Endothelial cell (in vitro differentiated cells): ENCODE results near the gene CIB4. TPM values are rescaled to one million over a fixed set of nuclear protein-coding genes. Genes with fewer than 3 reads are reported as not detected.
A peak's percentile ranks its signal among the peaks of the same experiment; 100 is the strongest.

Experiments
- DNase-seq: peaks from one replicate; pipeline ENCODE4 v3.0.0; 2021; ENCODE audit warnings: low spot score
- H3K27ac Mint-ChIP-seq: one replicate; pipeline ENCODE4 v1.8.0; 2021; ENCODE audit warnings: mixed read lengths, inconsistent platforms; ENCODE audit not compliant: unreplicated experiment
- H3K27me3 Mint-ChIP-seq: one replicate; pipeline ENCODE4 v1.8.0; 2021; ENCODE audit warnings: mild to moderate bottlenecking, moderate library complexity, mixed read lengths, inconsistent platforms; ENCODE audit not compliant: unreplicated experiment
- H3K36me3 Mint-ChIP-seq: one replicate; pipeline ENCODE4 v1.8.0; 2021; ENCODE audit warnings: mild to moderate bottlenecking, low read depth, mixed read lengths, inconsistent platforms; ENCODE audit not compliant: unreplicated experiment
- H3K4me1 Mint-ChIP-seq: one replicate; pipeline ENCODE4 v1.8.0; 2021; ENCODE audit warnings: mild to moderate bottlenecking, mixed read lengths, inconsistent platforms; ENCODE audit not compliant: unreplicated experiment
- H3K4me3 Mint-ChIP-seq: one replicate; pipeline ENCODE4 v1.8.0; 2021; ENCODE audit warnings: mild to moderate bottlenecking, mixed read lengths, inconsistent platforms; ENCODE audit not compliant: unreplicated experiment
- H3K9me3 Mint-ChIP-seq: one replicate; pipeline ENCODE4 v1.8.0; 2021; ENCODE audit warnings: mixed read lengths, inconsistent platforms; ENCODE audit not compliant: unreplicated experiment
- total RNA-seq: library from RNA; stranded (reverse); fragmentation: NEBNext Ultra II Directional; extraction: Animal tissue kit (Norgen Biotek cat#: 25700); gene quantifications from one replicate; pipeline ENCODE4 v1.2.1, GENCODE V29; 2021; ENCODE audit not compliant: unreplicated experiment
- TF ChIP-seq, protein P1 (sequence below): fragments of 200-600 bp; sonication (generic); IDR thresholded peaks from one replicate; pipeline ENCODE4 v1.5.0; 2021; ENCODE audit warnings: antibody characterized with exemption; ENCODE audit not compliant: unreplicated experiment

The CIB4 gene
- total RNA-seq, 1 donor from 2014 or later, result not detected

DNA sequence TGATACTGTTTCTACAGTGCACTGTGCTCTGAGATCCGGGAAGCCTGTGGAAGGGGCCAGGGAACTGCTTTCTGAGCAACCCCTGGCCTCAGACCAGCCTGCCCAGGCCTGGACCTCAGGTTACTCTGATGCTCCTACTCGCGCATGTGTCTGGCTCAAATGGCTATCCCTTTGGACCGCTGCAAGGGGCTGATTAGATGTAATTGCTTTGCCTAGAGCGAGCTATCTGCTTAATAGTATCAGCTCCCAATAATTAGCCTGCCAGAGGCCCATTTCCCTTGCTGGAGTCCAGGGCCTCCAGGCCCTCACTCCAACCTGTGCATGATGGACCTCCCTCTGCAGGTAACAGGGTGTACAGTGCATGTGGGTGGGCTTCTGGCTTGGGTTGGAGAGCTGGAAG, 44.2 kb upstream of the CIB4 start:
- no peaks in the 10 kb centered on the region for H3K9me3 Mint-ChIP-seq
- no peaks in the 10 kb centered on the region for H3K36me3 Mint-ChIP-seq

DNA sequence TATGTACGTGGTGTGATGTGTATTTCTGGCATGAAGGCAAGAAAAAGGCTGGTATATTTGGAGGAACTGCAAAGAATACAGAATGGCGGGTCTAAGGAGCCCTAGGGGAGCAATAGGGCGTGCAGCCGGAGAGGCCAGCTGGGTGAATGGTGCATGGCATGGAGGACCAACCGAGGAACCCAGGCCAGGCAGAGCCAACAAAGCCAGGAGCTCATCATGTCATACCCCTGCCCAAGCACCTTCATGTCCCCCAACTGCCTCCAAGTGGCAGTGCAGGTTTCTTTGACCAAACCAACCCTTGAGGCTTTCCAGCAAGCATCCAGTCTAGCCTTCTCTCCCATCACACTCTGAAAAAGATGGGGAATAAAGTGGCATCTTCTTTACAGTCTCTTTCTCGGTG, 42.4 kb upstream of the CIB4 start:
- Mint-ChIP-seq H3K36me3 (no peaks in the 10 kb centered on the region), H3K9me3 (no peaks in the 10 kb centered on the region), H3K4me1 (peaks cover 18% of the 10 kb centered on the region), H3K4me3 (no peak overlapping the region), H3K27me3 (peaks cover 20% of the 10 kb centered on the region), H3K27ac (no peak overlapping the region)
- no peak for DNase-seq
- TF ChIP-seq, protein P1, sequence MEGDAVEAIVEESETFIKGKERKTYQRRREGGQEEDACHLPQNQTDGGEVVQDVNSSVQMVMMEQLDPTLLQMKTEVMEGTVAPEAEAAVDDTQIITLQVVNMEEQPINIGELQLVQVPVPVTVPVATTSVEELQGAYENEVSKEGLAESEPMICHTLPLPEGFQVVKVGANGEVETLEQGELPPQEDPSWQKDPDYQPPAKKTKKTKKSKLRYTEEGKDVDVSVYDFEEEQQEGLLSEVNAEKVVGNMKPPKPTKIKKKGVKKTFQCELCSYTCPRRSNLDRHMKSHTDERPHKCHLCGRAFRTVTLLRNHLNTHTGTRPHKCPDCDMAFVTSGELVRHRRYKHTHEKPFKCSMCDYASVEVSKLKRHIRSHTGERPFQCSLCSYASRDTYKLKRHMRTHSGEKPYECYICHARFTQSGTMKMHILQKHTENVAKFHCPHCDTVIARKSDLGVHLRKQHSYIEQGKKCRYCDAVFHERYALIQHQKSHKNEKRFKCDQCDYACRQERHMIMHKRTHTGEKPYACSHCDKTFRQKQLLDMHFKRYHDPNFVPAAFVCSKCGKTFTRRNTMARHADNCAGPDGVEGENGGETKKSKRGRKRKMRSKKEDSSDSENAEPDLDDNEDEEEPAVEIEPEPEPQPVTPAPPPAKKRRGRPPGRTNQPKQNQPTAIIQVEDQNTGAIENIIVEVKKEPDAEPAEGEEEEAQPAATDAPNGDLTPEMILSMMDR, result no peak

More for the DNA sequence above, 44.2 kb upstream of the CIB4 start:
- TF ChIP-seq, protein P1, result no peak
- Mint-ChIP-seq H3K27ac (peak overlapping the region; percentile 86), H3K27me3 (peaks cover 17% of the 10 kb centered on the region), H3K4me3 (no peak overlapping the region), H3K4me1 (peaks cover 18% of the 10 kb centered on the region)
- no peak for DNase-seq

DNA sequence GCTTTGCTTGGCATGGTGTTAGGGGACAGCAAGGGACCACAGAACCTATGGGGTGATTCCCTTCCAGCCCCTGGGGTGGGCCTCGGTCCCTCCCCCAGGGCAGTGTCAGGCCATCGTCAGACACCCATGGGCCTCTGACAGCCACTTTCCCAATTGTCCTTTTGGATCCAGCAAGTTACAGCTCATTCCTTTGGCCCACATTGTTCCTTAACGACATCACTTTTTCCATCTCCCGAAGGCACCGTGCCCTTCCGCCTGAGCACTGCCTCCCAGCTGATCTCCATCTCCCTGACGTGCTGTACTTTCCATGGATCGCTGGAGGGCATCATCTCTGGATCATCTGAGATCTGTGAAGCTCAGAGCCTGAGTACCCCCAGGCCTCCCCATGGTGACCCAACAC, 41.0 kb upstream of the CIB4 start:
- peaks cover 17% of the 10 kb centered on the region for H3K27me3 Mint-ChIP-seq
- H3K36me3 Mint-ChIP-seq, result no peaks in the 10 kb centered on the region
- no peak overlapping the region for H3K27ac Mint-ChIP-seq
- no peak for DNase-seq
- no peak overlapping the region for H3K4me3 Mint-ChIP-seq
- TF ChIP-seq, protein P1, result no peak
- H3K9me3 Mint-ChIP-seq, result no peaks in the 10 kb centered on the region
- peaks cover 16% of the 10 kb centered on the region for H3K4me1 Mint-ChIP-seq

DNA sequence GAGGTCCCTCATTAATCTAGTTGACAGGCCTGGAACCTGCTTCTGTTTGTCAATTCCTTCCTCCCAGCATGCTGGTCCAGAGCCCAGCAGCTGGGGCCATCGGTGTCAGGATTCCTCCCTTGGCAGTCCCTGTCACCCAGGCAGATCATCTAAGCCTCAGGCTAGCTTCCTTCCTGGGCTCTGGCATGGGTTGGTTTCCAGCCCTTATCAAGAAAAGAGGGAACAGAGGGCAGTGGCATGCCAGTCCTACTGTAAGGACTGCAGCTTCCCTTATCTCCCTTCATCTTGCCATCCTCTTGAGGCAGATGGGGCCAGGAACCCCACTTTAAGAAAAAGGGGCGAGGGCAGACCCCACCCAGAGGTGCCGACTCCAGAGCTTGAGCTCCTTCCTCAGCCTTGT, 40.5 kb upstream of the CIB4 start:
- no peak for DNase-seq
- Mint-ChIP-seq H3K9me3 (no peaks in the 10 kb centered on the region), H3K36me3 (no peaks in the 10 kb centered on the region), H3K27ac (no peak overlapping the region), H3K4me1 (peaks cover 11% of the 10 kb centered on the region), H3K27me3 (peaks cover 14% of the 10 kb centered on the region), H3K4me3 (no peak overlapping the region)
- TF ChIP-seq, protein P1, result no peak

DNA sequence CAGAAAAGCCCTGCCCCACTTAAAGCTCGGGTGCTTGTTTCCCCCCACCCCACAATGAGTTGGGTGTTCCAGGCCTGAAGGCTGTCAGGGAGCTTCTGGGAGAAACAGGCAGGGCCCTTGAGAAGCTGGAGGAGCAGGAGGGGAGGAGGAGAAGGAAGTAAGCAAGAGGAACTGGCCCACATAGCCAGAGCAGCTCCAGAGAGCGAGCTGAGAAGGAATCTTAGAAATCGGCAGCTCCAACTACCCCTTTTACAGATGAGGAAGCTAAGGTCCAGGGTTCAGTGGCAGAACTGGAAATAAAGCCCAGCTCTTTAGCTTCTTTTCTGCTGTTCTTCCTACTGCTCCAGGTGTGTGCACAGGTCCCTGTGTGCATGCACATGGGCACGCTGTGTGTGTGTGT, 38.7 kb upstream of the CIB4 start:
- no peak for DNase-seq
- Mint-ChIP-seq H3K36me3 (no peaks in the 10 kb centered on the region), H3K9me3 (no peaks in the 10 kb centered on the region), H3K4me1 (no peaks in the 10 kb centered on the region), H3K27ac (no peak overlapping the region), H3K27me3 (peaks cover 9% of the 10 kb centered on the region), H3K4me3 (no peak overlapping the region)
- TF ChIP-seq, protein P1, result no peak
